ENCODE results near the gene RAET1L.
"Not testable (repeated sequence)": the region's sequence is repeated elsewhere in the genome, so short reads cannot be mapped to it uniquely, and the experiment has no call there.

The RAET1L gene

GRCh38 chr6:149991472-149991795, 33.9 kb downstream of the RAET1L start:
- H3K27ac ChIP-seq (ENCODE audit: low read depth, low read length); H3K4me1 ChIP-seq (ENCODE audit: control insufficient read depth, insufficient read depth, low read length); H3K4me3 ChIP-seq (ENCODE audit: low read length); H3K36me3 ChIP-seq (ENCODE audit: control insufficient read depth, insufficient read depth, low read length); H3K9ac ChIP-seq (ENCODE audit: low read length): not testable (repeated sequence)
- peaks cover 41% of the 10 kb centered on the region for H3K27me3 ChIP-seq (ENCODE audit: control insufficient read depth, insufficient read depth, low read length)

GRCh38 chr6:149990661-149991471, 34.5 kb downstream of the RAET1L start:
- no peak overlapping the region for H3K27ac ChIP-seq (ENCODE audit: low read depth, low read length)
- H3K36me3 ChIP-seq (ENCODE audit: control insufficient read depth, insufficient read depth, low read length): no peaks in the 10 kb centered on the region
- H3K9ac ChIP-seq (ENCODE audit: low read length): no peak overlapping the region
- peak overlapping the region; percentile 46 for H3K4me3 ChIP-seq (ENCODE audit: low read length)
- H3K4me1 ChIP-seq (ENCODE audit: control insufficient read depth, insufficient read depth, low read length): no peaks in the 10 kb centered on the region
- H3K27me3 ChIP-seq (ENCODE audit: control insufficient read depth, insufficient read depth, low read length): peaks cover 41% of the 10 kb centered on the region

GRCh38 chr6:149990212-149990660, 35.1 kb downstream of the RAET1L start:
- no peaks in the 10 kb centered on the region for H3K4me1 ChIP-seq (ENCODE audit: control insufficient read depth, insufficient read depth, low read length)
- no peak overlapping the region for H3K27ac ChIP-seq (ENCODE audit: low read depth, low read length)
- H3K9ac ChIP-seq (ENCODE audit: low read length): no peak overlapping the region
- H3K36me3 ChIP-seq (ENCODE audit: control insufficient read depth, insufficient read depth, low read length): no peaks in the 10 kb centered on the region
- peaks cover 47% of the 10 kb centered on the region for H3K27me3 ChIP-seq (ENCODE audit: control insufficient read depth, insufficient read depth, low read length)
- no peak overlapping the region for H3K4me3 ChIP-seq (ENCODE audit: low read length)

- Histone ChIP-seq H3K27ac (ENCODE audit: low read depth, low read length) (no peak overlapping the region), H3K4me3 (ENCODE audit: low read length) (no peak overlapping the region), H3K36me3 (ENCODE audit: control insufficient read depth, insufficient read depth, low read length) (no peaks in the 10 kb centered on the region), H3K27me3 (ENCODE audit: control insufficient read depth, insufficient read depth, low read length) (peaks cover 48% of the 10 kb centered on the region), H3K9ac (ENCODE audit: low read length) (no peak overlapping the region), H3K4me1 (ENCODE audit: control insufficient read depth, insufficient read depth, low read length) (no peaks in the 10 kb centered on the region)
Measured at GRCh38 chr6:149988550-149989346, 36.6 kb downstream of the RAET1L start.

- H3K9ac ChIP-seq (ENCODE audit: low read length): no peak overlapping the region
- no peaks in the 10 kb centered on the region for H3K4me1 ChIP-seq (ENCODE audit: control insufficient read depth, insufficient read depth, low read length)
- no peak overlapping the region for H3K27ac ChIP-seq (ENCODE audit: low read depth, low read length)
- peaks cover 49% of the 10 kb centered on the region for H3K27me3 ChIP-seq (ENCODE audit: control insufficient read depth, insufficient read depth, low read length)
- no peak overlapping the region for H3K4me3 ChIP-seq (ENCODE audit: low read length)
- H3K36me3 ChIP-seq (ENCODE audit: control insufficient read depth, insufficient read depth, low read length): no peaks in the 10 kb centered on the region
Measured at GRCh38 chr6:149987602-149988107, 37.7 kb downstream of the RAET1L start.

GRCh38 chr6:149985481-149985937, 39.8 kb downstream of the RAET1L start:
- Histone ChIP-seq H3K27ac (ENCODE audit: low read depth, low read length) (no peak overlapping the region), H3K36me3 (ENCODE audit: control insufficient read depth, insufficient read depth, low read length) (no peaks in the 10 kb centered on the region), H3K27me3 (ENCODE audit: control insufficient read depth, insufficient read depth, low read length) (peaks cover 37% of the 10 kb centered on the region)

GRCh38 chr6:149984773-149985172, 40.6 kb downstream of the RAET1L start:
- no peaks in the 10 kb centered on the region for H3K4me1 ChIP-seq (ENCODE audit: control insufficient read depth, insufficient read depth, low read length)
- H3K36me3 ChIP-seq (ENCODE audit: control insufficient read depth, insufficient read depth, low read length): no peaks in the 10 kb centered on the region
- no peak overlapping the region for H3K27ac ChIP-seq (ENCODE audit: low read depth, low read length)
- H3K27me3 ChIP-seq (ENCODE audit: control insufficient read depth, insufficient read depth, low read length): peaks cover 30% of the 10 kb centered on the region
- no peak overlapping the region for H3K4me3 ChIP-seq (ENCODE audit: low read length)
- H3K9ac ChIP-seq (ENCODE audit: low read length): no peak overlapping the region

More at GRCh38 chr6:149985481-149985937, 39.8 kb downstream of the RAET1L start:
- Histone ChIP-seq H3K4me1 (ENCODE audit: control insufficient read depth, insufficient read depth, low read length) (no peaks in the 10 kb centered on the region), H3K9ac (ENCODE audit: low read length) (no peak overlapping the region), H3K4me3 (ENCODE audit: low read length) (no peak overlapping the region)

GRCh38 chr6:149983145-149983544, 42.2 kb downstream of the RAET1L start:
- Histone ChIP-seq H3K4me3 (ENCODE audit: low read length) (no peak overlapping the region), H3K9ac (ENCODE audit: low read length) (no peak overlapping the region), H3K27me3 (ENCODE audit: control insufficient read depth, insufficient read depth, low read length) (peaks cover 16% of the 10 kb centered on the region), H3K4me1 (ENCODE audit: control insufficient read depth, insufficient read depth, low read length) (no peaks in the 10 kb centered on the region), H3K27ac (ENCODE audit: low read depth, low read length) (no peak overlapping the region), H3K36me3 (ENCODE audit: control insufficient read depth, insufficient read depth, low read length) (no peaks in the 10 kb centered on the region)

GRCh38 chr6:149979293-149979692, 46.0 kb downstream of the RAET1L start:
- Histone ChIP-seq H3K4me1 (ENCODE audit: control insufficient read depth, insufficient read depth, low read length) (no peaks in the 10 kb centered on the region), H3K27ac (ENCODE audit: low read depth, low read length) (no peak overlapping the region), H3K9ac (ENCODE audit: low read length) (no peak overlapping the region), H3K27me3 (ENCODE audit: control insufficient read depth, insufficient read depth, low read length) (peaks cover 5% of the 10 kb centered on the region), H3K36me3 (ENCODE audit: control insufficient read depth, insufficient read depth, low read length) (no peaks in the 10 kb centered on the region), H3K4me3 (ENCODE audit: low read length) (no peak overlapping the region)

- Histone ChIP-seq H3K27me3 (ENCODE audit: control insufficient read depth, insufficient read depth, low read length) (peaks cover 5% of the 10 kb centered on the region), H3K27ac (ENCODE audit: low read depth, low read length) (no peak overlapping the region), H3K4me1 (ENCODE audit: control insufficient read depth, insufficient read depth, low read length) (no peaks in the 10 kb centered on the region), H3K36me3 (ENCODE audit: control insufficient read depth, insufficient read depth, low read length) (no peaks in the 10 kb centered on the region), H3K4me3 (ENCODE audit: low read length) (no peak overlapping the region), H3K9ac (ENCODE audit: low read length) (no peak overlapping the region)
Measured at GRCh38 chr6:149978610-149979009, 46.7 kb downstream of the RAET1L start.

- Histone ChIP-seq H3K27me3 (ENCODE audit: control insufficient read depth, insufficient read depth, low read length) (no peaks in the 10 kb centered on the region), H3K27ac (ENCODE audit: low read depth, low read length) (no peak overlapping the region), H3K9ac (ENCODE audit: low read length) (no peak overlapping the region), H3K4me1 (ENCODE audit: control insufficient read depth, insufficient read depth, low read length) (no peaks in the 10 kb centered on the region), H3K36me3 (ENCODE audit: control insufficient read depth, insufficient read depth, low read length) (no peaks in the 10 kb centered on the region), H3K4me3 (ENCODE audit: low read length) (no peak overlapping the region)
Measured at GRCh38 chr6:149977221-149977620, 48.1 kb downstream of the RAET1L start.

GRCh38 chr6:149975400-149975799, 49.9 kb downstream of the RAET1L start:
- Histone ChIP-seq H3K36me3 (ENCODE audit: control insufficient read depth, insufficient read depth, low read length) (no peaks in the 10 kb centered on the region), H3K4me1 (ENCODE audit: control insufficient read depth, insufficient read depth, low read length) (no peaks in the 10 kb centered on the region), H3K4me3 (ENCODE audit: low read length) (no peak overlapping the region), H3K27ac (ENCODE audit: low read depth, low read length) (no peak overlapping the region), H3K9ac (ENCODE audit: low read length) (no peak overlapping the region), H3K27me3 (ENCODE audit: control insufficient read depth, insufficient read depth, low read length) (no peaks in the 10 kb centered on the region)
